ENCODE measurements around the gene TWIST2. TPM values are rescaled to one million over a fixed set of nuclear protein-coding genes. Genes with fewer than 3 reads are reported as not detected.

Gene TWIST2
- total and polyA plus RNA-seq, 9 of the 15 experiments (the other 6 are each of a cell fraction or from before 2014, with no cell fraction given), result not detected

GRCh38 chr2:238946318-238947242 lies 98.7 kb downstream of the TWIST2 start:
- Histone ChIP-seq H3K4me2 (ENCODE audit: insufficient read depth, low read length) (no peak overlapping the region), H2AFZ (ENCODE audit: low read depth, low read length) (no peak overlapping the region), H3K9me1 (ENCODE audit: control insufficient read depth, insufficient read depth, low read length) (no peaks in the 10 kb centered on the region), H3K27me3 (ENCODE audit: control insufficient read depth in 2 of 2, insufficient read depth in 2 of 2, low read length in 2 of 2) (peaks cover 0 to 34% of the 10 kb centered on the region in 2 experiments; a peak in 3 of 5 replicates), H3K9ac (ENCODE audit: insufficient read depth in 1 of 2, low read depth in 2 of 2, low read length in 2 of 2) (no peak overlapping the region), H3K27ac (ENCODE audit: extremely low read depth, low read depth, low read length) (no peak overlapping the region), H3K36me3 (ENCODE audit: control insufficient read depth, insufficient read depth, low read length) (no peaks in the 10 kb centered on the region), H3K79me2 (ENCODE audit: control insufficient read depth, insufficient read depth, low read length) (no peaks in the 10 kb centered on the region), H3K4me3 (no peak overlapping the region), H3K9me3 (replicated peaks; ENCODE audit: control insufficient read depth, insufficient read depth, low read depth, low read length) (no peaks in the 10 kb centered on the region), H3K4me1 (replicated peaks in 1 of 2; ENCODE audit: control insufficient read depth in 2 of 2, insufficient read depth in 2 of 2, low read length in 2 of 2) (no peaks in the 10 kb centered on the region), H4K20me1 (replicated peaks; ENCODE audit: control insufficient read depth, insufficient read depth, low read length) (no peaks in the 10 kb centered on the region)
- ATAC-seq (no peak), FAIRE-seq (no peak), DNase-seq (ENCODE audit: extremely low read depth in 1 of 4, low spot score in 3 of 4) (no peak)
- TF ChIP-seq HDAC8 (tag; IDR thresholded peaks at IDR 0.05) (no peak), ZNF695 (CRISPR knock-in tag; IDR thresholded peaks at IDR 0.05) (no peak), ZNF583 (CRISPR knock-in tag; IDR thresholded peaks at IDR 0.05) (no peak), NR0B1 (IDR thresholded peaks at IDR 0.05; ENCODE audit: partially characterized antibody) (no peak), TAF7 (tag; IDR thresholded peaks at IDR 0.05) (no peak)
- TF ChIP-seq, protein P1, sequence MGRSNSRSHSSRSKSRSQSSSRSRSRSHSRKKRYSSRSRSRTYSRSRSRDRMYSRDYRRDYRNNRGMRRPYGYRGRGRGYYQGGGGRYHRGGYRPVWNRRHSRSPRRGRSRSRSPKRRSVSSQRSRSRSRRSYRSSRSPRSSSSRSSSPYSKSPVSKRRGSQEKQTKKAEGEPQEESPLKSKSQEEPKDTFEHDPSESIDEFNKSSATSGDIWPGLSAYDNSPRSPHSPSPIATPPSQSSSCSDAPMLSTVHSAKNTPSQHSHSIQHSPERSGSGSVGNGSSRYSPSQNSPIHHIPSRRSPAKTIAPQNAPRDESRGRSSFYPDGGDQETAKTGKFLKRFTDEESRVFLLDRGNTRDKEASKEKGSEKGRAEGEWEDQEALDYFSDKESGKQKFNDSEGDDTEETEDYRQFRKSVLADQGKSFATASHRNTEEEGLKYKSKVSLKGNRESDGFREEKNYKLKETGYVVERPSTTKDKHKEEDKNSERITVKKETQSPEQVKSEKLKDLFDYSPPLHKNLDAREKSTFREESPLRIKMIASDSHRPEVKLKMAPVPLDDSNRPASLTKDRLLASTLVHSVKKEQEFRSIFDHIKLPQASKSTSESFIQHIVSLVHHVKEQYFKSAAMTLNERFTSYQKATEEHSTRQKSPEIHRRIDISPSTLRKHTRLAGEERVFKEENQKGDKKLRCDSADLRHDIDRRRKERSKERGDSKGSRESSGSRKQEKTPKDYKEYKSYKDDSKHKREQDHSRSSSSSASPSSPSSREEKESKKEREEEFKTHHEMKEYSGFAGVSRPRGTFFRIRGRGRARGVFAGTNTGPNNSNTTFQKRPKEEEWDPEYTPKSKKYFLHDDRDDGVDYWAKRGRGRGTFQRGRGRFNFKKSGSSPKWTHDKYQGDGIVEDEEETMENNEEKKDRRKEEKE (IDR thresholded peaks at IDR 0.05; ENCODE audit: borderline replicate concordance in 1 of 2, control insufficient read depth in 1 of 2, low read depth in 2 of 2, low read length in 1 of 2), result no peak
- 0% methylated on average over 4 of the region's 6 CpGs for WGBS (ENCODE audit: insufficient coverage, low coverage, missing lambda C conversion rate)
- in situ Hi-C loops (cut with MboI), result no loop called here
- BruUV-seq (replicated peaks), result no TSS peak
- intact Hi-C loops (cut with micrococcal nuclease), result no loop called here
- CTCF ChIA-PET (ENCODE audit: low intra/inter-chr PET ratio), result no interaction called here
- POLR2A ChIA-PET, result no interaction called here

Data from K562 (cell line).